ENCODE data around the gene TMEM254. TPM values are rescaled to one million over a fixed set of nuclear protein-coding genes. Genes with fewer than 3 reads are reported as not detected.

Gene TMEM254
- total RNA-seq, 1 donor from 2014 or later: 10.3 TPM

GRCh38 chr10:80100116-80100515 is 21.7 kb downstream of the TMEM254 start:
- TF ChIP-seq POLR2AphosphoS5 (IDR thresholded peaks at IDR 0.05; ENCODE audit: insufficient read depth in 1 of 2, low read depth in 1 of 2) (no peak), POLR2A (IDR thresholded peaks at IDR 0.05) (no peak)
- TF ChIP-seq, protein P1, sequence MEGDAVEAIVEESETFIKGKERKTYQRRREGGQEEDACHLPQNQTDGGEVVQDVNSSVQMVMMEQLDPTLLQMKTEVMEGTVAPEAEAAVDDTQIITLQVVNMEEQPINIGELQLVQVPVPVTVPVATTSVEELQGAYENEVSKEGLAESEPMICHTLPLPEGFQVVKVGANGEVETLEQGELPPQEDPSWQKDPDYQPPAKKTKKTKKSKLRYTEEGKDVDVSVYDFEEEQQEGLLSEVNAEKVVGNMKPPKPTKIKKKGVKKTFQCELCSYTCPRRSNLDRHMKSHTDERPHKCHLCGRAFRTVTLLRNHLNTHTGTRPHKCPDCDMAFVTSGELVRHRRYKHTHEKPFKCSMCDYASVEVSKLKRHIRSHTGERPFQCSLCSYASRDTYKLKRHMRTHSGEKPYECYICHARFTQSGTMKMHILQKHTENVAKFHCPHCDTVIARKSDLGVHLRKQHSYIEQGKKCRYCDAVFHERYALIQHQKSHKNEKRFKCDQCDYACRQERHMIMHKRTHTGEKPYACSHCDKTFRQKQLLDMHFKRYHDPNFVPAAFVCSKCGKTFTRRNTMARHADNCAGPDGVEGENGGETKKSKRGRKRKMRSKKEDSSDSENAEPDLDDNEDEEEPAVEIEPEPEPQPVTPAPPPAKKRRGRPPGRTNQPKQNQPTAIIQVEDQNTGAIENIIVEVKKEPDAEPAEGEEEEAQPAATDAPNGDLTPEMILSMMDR (IDR thresholded peaks at IDR 0.05): no peak

DNA sequence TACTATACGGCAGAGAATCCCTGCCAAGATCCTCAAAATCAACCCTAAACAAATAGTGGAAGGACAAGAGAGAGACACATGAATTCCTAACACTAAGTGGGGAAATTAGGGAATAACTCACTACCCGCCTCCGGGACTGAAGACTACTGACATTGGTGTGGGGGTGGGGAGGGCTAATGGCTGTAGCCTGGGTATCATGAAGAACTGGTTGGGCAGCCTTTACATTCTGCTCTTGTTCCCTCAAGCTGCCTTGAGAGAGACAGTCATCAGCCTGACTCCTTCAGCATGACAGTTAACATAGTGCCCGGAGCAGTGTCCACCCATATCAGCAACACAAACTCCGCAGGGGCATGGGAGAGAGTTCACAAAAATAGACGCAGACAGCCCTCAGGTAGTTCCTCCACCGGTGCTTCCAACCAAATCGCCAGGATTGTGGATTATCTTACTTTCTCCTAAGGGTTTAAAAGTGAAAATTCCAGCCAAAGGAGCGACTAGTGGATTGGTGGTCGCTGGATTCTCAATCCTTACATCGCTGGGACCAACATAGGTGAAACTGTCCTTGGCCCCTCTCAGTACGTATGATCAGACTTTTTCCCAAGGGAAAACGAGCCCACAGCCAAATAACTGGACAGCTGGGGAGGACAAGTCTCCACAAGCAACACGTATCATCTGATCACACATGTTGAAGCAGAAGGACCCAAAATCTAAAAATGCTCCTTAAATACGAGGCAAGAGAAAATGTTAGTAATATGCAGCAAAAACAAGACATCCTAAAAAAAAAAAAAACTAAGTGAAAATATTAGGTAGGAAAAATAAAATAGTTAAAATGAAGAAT is 22.6 kb downstream of the TMEM254 start:
- Histone ChIP-seq H3K4me3 (no peak overlapping the region), H3K9me3 (no peaks in the 10 kb centered on the region), H3K27ac (no peak overlapping the region), H3K4me1 (peaks cover 4% of the 10 kb centered on the region), H3K27me3 (no peaks in the 10 kb centered on the region), H3K36me3 (no peaks in the 10 kb centered on the region)
- no peak for DNase-seq (ENCODE audit: extremely low spot score in 2 of 2)
- TF ChIP-seq, protein P1 (IDR thresholded peaks at IDR 0.05): no peak
- TF ChIP-seq POLR2AphosphoS5 (IDR thresholded peaks at IDR 0.05; ENCODE audit: insufficient read depth in 1 of 2, low read depth in 1 of 2) (no peak), POLR2A (IDR thresholded peaks at IDR 0.05) (no peak)
- intact Hi-C loops (cut with DNase I): no loop called here

More at GRCh38 chr10:80100116-80100515, 21.7 kb downstream of the TMEM254 start:
- Histone ChIP-seq H3K36me3 (no peaks in the 10 kb centered on the region), H3K4me3 (no peak overlapping the region), H3K9me3 (no peaks in the 10 kb centered on the region), H3K27ac (no peak overlapping the region), H3K27me3 (no peaks in the 10 kb centered on the region), H3K4me1 (peaks cover 4% of the 10 kb centered on the region)
- DNase-seq (ENCODE audit: extremely low spot score in 2 of 2): no peak
- intact Hi-C loops (cut with DNase I): no loop called here

DNA sequence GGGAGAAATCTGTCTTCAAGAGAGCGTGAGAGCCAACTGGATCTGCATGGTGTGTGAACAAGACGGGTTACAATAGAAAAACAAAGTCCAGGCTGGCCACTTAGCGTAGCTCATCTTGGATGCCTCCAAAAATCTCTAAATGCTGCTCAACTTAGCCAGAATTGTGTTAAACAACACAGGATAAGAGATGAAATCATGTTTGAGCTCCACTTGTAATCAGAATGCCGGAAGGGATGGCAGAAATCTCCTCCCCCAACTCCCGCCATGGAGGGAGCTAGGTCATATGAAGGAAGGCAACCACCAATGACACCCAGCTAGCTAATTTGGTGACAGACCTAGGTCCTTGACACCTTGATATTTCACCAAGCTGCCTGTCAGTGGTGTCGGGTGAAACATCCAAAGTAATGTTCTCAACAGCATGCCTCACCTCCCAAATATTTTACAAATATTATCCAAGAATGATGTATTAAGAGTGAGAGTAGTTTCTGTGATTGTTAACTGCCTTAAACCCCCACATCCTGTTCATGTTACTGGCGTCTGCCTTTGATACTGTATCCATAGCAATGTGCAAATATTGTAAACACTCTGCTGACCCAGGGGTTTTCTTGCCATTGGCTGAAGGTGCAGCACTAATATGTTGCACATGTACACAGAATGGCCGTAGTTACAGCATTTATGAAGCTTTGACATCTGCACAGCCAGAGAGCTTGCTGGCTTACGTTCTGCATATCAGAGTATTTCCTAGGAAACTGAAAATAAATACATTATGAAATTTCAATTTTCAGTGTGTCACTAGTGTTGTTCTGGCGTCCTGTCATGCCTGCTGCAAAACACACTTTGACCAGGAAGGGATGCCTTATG is 25.8 kb downstream of the TMEM254 start:
- Histone ChIP-seq H3K4me3 (no peak overlapping the region), H3K36me3 (no peaks in the 10 kb centered on the region), H3K9me3 (peaks cover 4% of the 10 kb centered on the region), H3K27ac (peak overlapping the region; percentile 46), H3K27me3 (no peaks in the 10 kb centered on the region), H3K4me1 (peaks cover 4% of the 10 kb centered on the region)
- TF ChIP-seq POLR2AphosphoS5 (IDR thresholded peaks at IDR 0.05; ENCODE audit: insufficient read depth in 1 of 2, low read depth in 1 of 2) (no peak), POLR2A (IDR thresholded peaks at IDR 0.05) (no peak)
- TF ChIP-seq, protein P1 (IDR thresholded peaks at IDR 0.05): no peak
- intact Hi-C loops (cut with DNase I): no loop called here
- no peak for DNase-seq (ENCODE audit: extremely low spot score in 2 of 2)

GRCh38 chr10:80108576-80109239 is 30.2 kb downstream of the TMEM254 start:
- no peak for DNase-seq (ENCODE audit: extremely low spot score in 2 of 2)
- TF ChIP-seq, protein P1 (IDR thresholded peaks at IDR 0.05): no peak
- TF ChIP-seq POLR2AphosphoS5 (IDR thresholded peaks at IDR 0.05; ENCODE audit: insufficient read depth in 1 of 2, low read depth in 1 of 2): no peak
- TF ChIP-seq POLR2A (IDR thresholded peaks at IDR 0.05): no peak
- Histone ChIP-seq H3K4me1 (no peaks in the 10 kb centered on the region), H3K36me3 (no peaks in the 10 kb centered on the region), H3K27ac (no peak overlapping the region), H3K4me3 (no peak overlapping the region), H3K27me3 (no peaks in the 10 kb centered on the region), H3K9me3 (peaks cover 4% of the 10 kb centered on the region)
- intact Hi-C loops (cut with DNase I): no loop called here
